HG02938 (cell line): ENCODE results near the gene ADCYAP1.

Experiments used
- ATAC-seq: cut with Tn5 transposase; IDR thresholded peaks from one replicate; pipeline ENCODE4 v1.9.1; 2021; ENCODE audit warnings: mild to moderate bottlenecking, moderate library complexity; ENCODE audit not compliant: unreplicated experiment

Gene ADCYAP1

GRCh38 chr18:959854-960253, 55.2 kb downstream of the ADCYAP1 start:
- no peak for ATAC-seq
